ENCODE measurements around the gene MPHOSPH9. TPM values are rescaled to one million over a fixed set of nuclear protein-coding genes. Genes with fewer than 3 reads are reported as not detected.

The MPHOSPH9 gene
- total and polyA plus RNA-seq, 2 of the 4 experiments (the other 2 are of a cell fraction) = 7.6 to 17.0 TPM

- TF ChIP-seq, protein P1, sequence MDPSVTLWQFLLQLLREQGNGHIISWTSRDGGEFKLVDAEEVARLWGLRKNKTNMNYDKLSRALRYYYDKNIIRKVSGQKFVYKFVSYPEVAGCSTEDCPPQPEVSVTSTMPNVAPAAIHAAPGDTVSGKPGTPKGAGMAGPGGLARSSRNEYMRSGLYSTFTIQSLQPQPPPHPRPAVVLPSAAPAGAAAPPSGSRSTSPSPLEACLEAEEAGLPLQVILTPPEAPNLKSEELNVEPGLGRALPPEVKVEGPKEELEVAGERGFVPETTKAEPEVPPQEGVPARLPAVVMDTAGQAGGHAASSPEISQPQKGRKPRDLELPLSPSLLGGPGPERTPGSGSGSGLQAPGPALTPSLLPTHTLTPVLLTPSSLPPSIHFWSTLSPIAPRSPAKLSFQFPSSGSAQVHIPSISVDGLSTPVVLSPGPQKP (IDR thresholded peaks at IDR 0.05; ENCODE audit: borderline replicate concordance, low read depth, low read length) = no peak
- TF ChIP-seq MXI1 (IDR thresholded peaks at IDR 0.05; ENCODE audit: borderline replicate concordance, low read depth, low read length) = no peak
These were observed 45.2 kb upstream of the MPHOSPH9 start (continued) for GRCh38 chr12:123278101-123278627.

DNA sequence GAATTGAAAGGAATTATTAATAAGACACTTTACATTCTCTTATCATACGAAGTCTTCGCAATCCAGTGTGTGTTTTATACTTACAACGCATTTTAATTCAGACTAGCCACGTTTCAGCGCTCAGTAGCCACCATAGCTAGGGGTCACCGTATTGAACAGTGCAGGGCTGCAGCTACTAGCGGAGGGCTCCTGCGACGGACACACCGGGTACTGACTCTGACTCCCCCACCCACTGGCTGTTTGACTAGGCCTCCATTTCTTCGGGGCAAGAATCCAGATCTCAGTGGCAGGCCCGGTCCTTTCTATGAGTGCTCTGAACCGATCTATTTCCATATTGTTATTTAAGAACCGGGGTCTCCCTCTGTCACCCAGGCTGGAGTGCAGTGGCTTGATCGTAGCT, 40.2 kb upstream of the MPHOSPH9 start:
- intact Hi-C loops (cut with micrococcal nuclease) (no loop called here), dilution Hi-C loops (cut with HindIII; ENCODE audit: low sequenced_read_pairs, unreplicated experiment) (no loop called here), in situ Hi-C loops (cut with MboI; ENCODE audit: low sequenced_read_pairs) (no loop called here)
- Histone ChIP-seq H2BK15ac (ENCODE audit: low read depth, low read length) (no peak overlapping the region), H2AFZ (replicated peaks; ENCODE audit: low read length, poor library complexity) (no peak overlapping the region), H2BK120ac (ENCODE audit: low read depth, low read length) (no peak overlapping the region), H3K23ac (ENCODE audit: low read depth, low read length) (no peak overlapping the region), H4K20me1 (ENCODE audit: insufficient read depth, low read length) (peaks cover 12% of the 10 kb centered on the region), H3K4me1 (ENCODE audit: control insufficient read depth, insufficient read depth, low read length) (peaks cover 15% of the 10 kb centered on the region), H3K4me2 (ENCODE audit: low read depth, low read length) (no peak overlapping the region), H3K56ac (ENCODE audit: extremely low read depth, insufficient read depth, low read length) (no peak overlapping the region), H4K5ac (ENCODE audit: low read depth, low read length) (no peak overlapping the region), H3K18ac (ENCODE audit: low read depth, low read length) (no peak overlapping the region), H2BK20ac (ENCODE audit: low read depth, low read length) (no peak overlapping the region), H3K9me1 (ENCODE audit: insufficient read depth, low read length) (peaks cover 10% of the 10 kb centered on the region; the same call in 1 of the 2 replicates), H3K27me3 (ENCODE audit: control insufficient read depth, insufficient read depth, low read length) (no peaks in the 10 kb centered on the region), H3K4ac (ENCODE audit: low read depth, low read length) (no peak overlapping the region), H2AK5ac (ENCODE audit: low read depth, low read length) (no peak overlapping the region), H3K79me1 (ENCODE audit: low read depth in 1 of 2, low read length in 2 of 2) (peaks cover 9 to 32% of the 10 kb centered on the region in 2 experiments; a peak in 2 of 4 replicates), H3K27ac (ENCODE audit: insufficient read depth, low read length) (no peak overlapping the region), H3K9me3 (ENCODE audit: control insufficient read depth, insufficient read depth, low read length) (no peaks in the 10 kb centered on the region), H4K91ac (ENCODE audit: insufficient read depth, low read depth, low read length) (no peak overlapping the region), H3K14ac (replicated peaks; ENCODE audit: low read depth, low read length) (no peak overlapping the region), H2BK5ac (ENCODE audit: low read depth, low read length, poor library complexity, severe bottlenecking) (no peak overlapping the region), H3K9ac (ENCODE audit: low read depth, low read length) (no peak overlapping the region), H2AK9ac (replicated peaks; ENCODE audit: low read depth, low read length, poor library complexity) (no peak overlapping the region), H4K8ac (ENCODE audit: low read depth in 2 of 2, low read length in 2 of 2) (no peak overlapping the region; a peak in 1 of 4 replicates), H3K36me3 (ENCODE audit: control insufficient read depth, insufficient read depth, low read length) (no peaks in the 10 kb centered on the region; the same call in 1 of the 2 replicates), H3K4me3 (ENCODE audit: insufficient read depth, low read depth, low read length) (no peak overlapping the region)
- ChIA-PET CTCF (no interaction called here), POLR2A (ENCODE audit: unreplicated experiment) (no interaction called here)
- 79% methylated on average over 4 of the region's 15 CpGs; no CpG with 5 or more reads in 1 of the 2 experiments for WGBS, 2 experiments (ENCODE audit: extremely low coverage in 2 of 2, insufficient read length in 1 of 2)
- TF ChIP-seq BHLHE40 (IDR thresholded peaks at IDR 0.05; ENCODE audit: low read depth, low read length) (no peak), POLR2A (IDR thresholded peaks at IDR 0.05; ENCODE audit: low read depth, low read length) (no peak), CEBPB (IDR thresholded peaks at IDR 0.05; ENCODE audit: low read depth, low read length) (no peak), MXI1 (IDR thresholded peaks at IDR 0.05; ENCODE audit: borderline replicate concordance, low read depth, low read length) (no peak), SMC3 (IDR thresholded peaks at IDR 0.05; ENCODE audit: low read depth, low read length) (no peak), NFE2L2 (IDR thresholded peaks at IDR 0.05; ENCODE audit: low read depth, low read length) (no peak), CHD1 (IDR thresholded peaks at IDR 0.05; ENCODE audit: low read depth, low read length) (no peak), MAFK (IDR thresholded peaks at IDR 0.05; ENCODE audit: low read depth, low read length) (no peak)
- TF ChIP-seq, protein P1 (IDR thresholded peaks at IDR 0.05; ENCODE audit: borderline replicate concordance, low read depth, low read length) = no peak
- TF ChIP-seq, protein P2, sequence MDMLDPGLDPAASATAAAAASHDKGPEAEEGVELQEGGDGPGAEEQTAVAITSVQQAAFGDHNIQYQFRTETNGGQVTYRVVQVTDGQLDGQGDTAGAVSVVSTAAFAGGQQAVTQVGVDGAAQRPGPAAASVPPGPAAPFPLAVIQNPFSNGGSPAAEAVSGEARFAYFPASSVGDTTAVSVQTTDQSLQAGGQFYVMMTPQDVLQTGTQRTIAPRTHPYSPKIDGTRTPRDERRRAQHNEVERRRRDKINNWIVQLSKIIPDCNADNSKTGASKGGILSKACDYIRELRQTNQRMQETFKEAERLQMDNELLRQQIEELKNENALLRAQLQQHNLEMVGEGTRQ (IDR thresholded peaks at IDR 0.05; ENCODE audit: low read depth, low read length) = no peak
- ATAC-seq (ENCODE audit: low read depth) (no peak), DNase-seq (no peak)
- no TSS peak for BruUV-seq (replicated peaks)

Data from IMR-90 (cell line).